Measurements from ENCODE around the gene SNX30.

SNX30 gene

DNA sequence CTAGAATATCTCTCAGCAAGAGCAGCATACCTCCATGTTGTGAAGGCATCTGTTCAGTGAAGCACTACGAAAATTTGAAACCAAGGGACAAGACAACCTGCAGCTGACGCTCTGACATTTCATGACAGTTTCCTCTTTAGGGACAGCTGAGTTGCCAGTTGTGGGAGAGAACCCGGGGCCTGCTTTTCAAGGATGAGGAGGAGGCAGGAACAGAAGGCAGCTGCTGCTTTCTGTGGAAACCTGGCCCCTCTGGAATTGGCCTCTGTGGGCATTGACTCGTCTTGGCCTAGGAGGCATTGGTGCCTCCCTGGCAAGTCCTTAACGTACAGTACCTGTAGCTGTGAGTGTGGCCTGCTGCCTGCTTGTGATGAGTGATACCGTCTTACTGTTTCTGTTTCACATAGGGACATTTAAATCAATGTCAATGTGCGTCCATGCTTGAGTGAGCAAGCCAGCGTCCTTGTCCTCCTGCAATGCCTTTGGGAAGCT, 118.5 kb downstream of the SNX30 start:
- H3K4me1 ChIP-seq (ENCODE audit: control insufficient read depth in 1 of 2, insufficient read depth in 2 of 2, low read length in 2 of 2) = peaks cover 6 to 9% of the 10 kb centered on the region in 2 experiments
- no peak overlapping the region for H3K4me2 ChIP-seq (ENCODE audit: low read length)
- H3K36me3 ChIP-seq (ENCODE audit: control insufficient read depth in 1 of 2, insufficient read depth in 2 of 2, low read length in 2 of 2) = peaks cover 4 to 23% of the 10 kb centered on the region in 2 experiments
- no peak overlapping the region for H3K4ac ChIP-seq (ENCODE audit: low read depth, low read length)
- H3K4me3 ChIP-seq (ENCODE audit: low read depth, low read length) = no peak overlapping the region
- H3K9me3 ChIP-seq (ENCODE audit: insufficient read depth, low read depth, low read length) = no peaks in the 10 kb centered on the region
- H3K27me3 ChIP-seq (ENCODE audit: insufficient read depth, low read length) = no peaks in the 10 kb centered on the region
- WGBS (ENCODE audit: extremely low coverage, insufficient coverage, insufficient read length) = no CpG with 5 or more reads among the region's 8 CpGs
- no peak overlapping the region for H2AK5ac ChIP-seq (ENCODE audit: low read length)
- no peak overlapping the region for H4K12ac ChIP-seq (ENCODE audit: low read depth, low read length)
- no peak overlapping the region for H3K18ac ChIP-seq (ENCODE audit: low read length)
- no peak overlapping the region for H3K23ac ChIP-seq (ENCODE audit: low read length)
- H2BK5ac ChIP-seq (ENCODE audit: low read depth, low read length, poor library complexity) = no peak overlapping the region
- H2BK120ac ChIP-seq (ENCODE audit: insufficient read depth, low read length, poor library complexity) = no peak overlapping the region
- H3K9ac ChIP-seq (ENCODE audit: low read length) = no peak overlapping the region
- no peak overlapping the region for H4K8ac ChIP-seq (ENCODE audit: low read depth, low read length)
- H3K79me2 ChIP-seq (ENCODE audit: control insufficient read depth, insufficient read depth, low read length, poor library complexity) = no peaks in the 10 kb centered on the region
- no peaks in the 10 kb centered on the region for H3K79me1 ChIP-seq (ENCODE audit: low read length)
- no peak overlapping the region for H2AFZ ChIP-seq (ENCODE audit: insufficient read depth, low read length, poor library complexity)
- H2BK12ac ChIP-seq (ENCODE audit: low read length) = no peak overlapping the region
- no peak overlapping the region for H4K91ac ChIP-seq (ENCODE audit: low read depth, low read length)
- no peak overlapping the region for H3K14ac ChIP-seq (ENCODE audit: low read length)
- no peak for DNase-seq
- no peak overlapping the region for H3K27ac ChIP-seq (ENCODE audit: low read depth, low read length)

DNA sequence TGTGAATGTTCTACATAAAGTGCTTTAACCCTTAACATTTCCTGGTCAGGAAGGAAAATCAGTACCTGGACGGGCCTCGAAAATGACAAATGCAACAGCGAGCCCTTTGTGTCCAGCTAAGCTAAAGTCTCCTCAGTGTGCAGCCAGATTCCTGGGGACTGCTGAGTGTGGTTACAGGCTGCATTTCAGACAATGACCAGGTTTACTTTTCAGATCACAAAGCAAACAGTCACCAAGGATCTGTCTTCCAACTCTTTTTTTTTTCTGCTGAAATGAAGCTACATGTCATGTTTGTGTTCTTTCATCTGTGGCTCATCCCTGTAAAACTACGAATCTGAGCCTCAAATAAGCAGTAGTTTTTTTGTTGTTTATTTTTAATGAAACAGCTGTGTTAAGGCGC, 119.4 kb downstream of the SNX30 start:
- Histone ChIP-seq H3K79me2 (ENCODE audit: control insufficient read depth, insufficient read depth, low read length, poor library complexity) (no peaks in the 10 kb centered on the region), H2AK5ac (ENCODE audit: low read length) (no peak overlapping the region), H3K14ac (ENCODE audit: low read length) (no peak overlapping the region), H3K36me3 (ENCODE audit: control insufficient read depth in 1 of 2, insufficient read depth in 2 of 2, low read length in 2 of 2) (peaks cover 2 to 18% of the 10 kb centered on the region in 2 experiments), H2BK12ac (ENCODE audit: low read length) (no peak overlapping the region), H3K27me3 (ENCODE audit: insufficient read depth, low read length) (no peaks in the 10 kb centered on the region), H3K9ac (ENCODE audit: low read length) (no peak overlapping the region), H3K4me2 (ENCODE audit: low read length) (no peak overlapping the region), H3K4me3 (ENCODE audit: low read depth, low read length) (no peak overlapping the region), H3K4me1 (ENCODE audit: control insufficient read depth in 1 of 2, insufficient read depth in 2 of 2, low read length in 2 of 2) (peaks cover 6 to 9% of the 10 kb centered on the region in 2 experiments), H4K8ac (ENCODE audit: low read depth, low read length) (no peak overlapping the region), H3K23ac (ENCODE audit: low read length) (no peak overlapping the region), H3K4ac (ENCODE audit: low read depth, low read length) (no peak overlapping the region), H2BK120ac (ENCODE audit: insufficient read depth, low read length, poor library complexity) (no peak overlapping the region), H3K9me3 (ENCODE audit: insufficient read depth, low read depth, low read length) (no peaks in the 10 kb centered on the region), H3K18ac (ENCODE audit: low read length) (no peak overlapping the region), H2BK5ac (ENCODE audit: low read depth, low read length, poor library complexity) (no peak overlapping the region), H4K12ac (ENCODE audit: low read depth, low read length) (no peak overlapping the region), H4K91ac (ENCODE audit: low read depth, low read length) (no peak overlapping the region), H3K27ac (ENCODE audit: low read depth, low read length) (no peak overlapping the region), H2AFZ (ENCODE audit: insufficient read depth, low read length, poor library complexity) (no peak overlapping the region), H3K79me1 (ENCODE audit: low read length) (no peaks in the 10 kb centered on the region)
- no CpG with 5 or more reads among the region's 5 CpGs for WGBS (ENCODE audit: extremely low coverage, insufficient coverage, insufficient read length)
- no peak for DNase-seq

DNA sequence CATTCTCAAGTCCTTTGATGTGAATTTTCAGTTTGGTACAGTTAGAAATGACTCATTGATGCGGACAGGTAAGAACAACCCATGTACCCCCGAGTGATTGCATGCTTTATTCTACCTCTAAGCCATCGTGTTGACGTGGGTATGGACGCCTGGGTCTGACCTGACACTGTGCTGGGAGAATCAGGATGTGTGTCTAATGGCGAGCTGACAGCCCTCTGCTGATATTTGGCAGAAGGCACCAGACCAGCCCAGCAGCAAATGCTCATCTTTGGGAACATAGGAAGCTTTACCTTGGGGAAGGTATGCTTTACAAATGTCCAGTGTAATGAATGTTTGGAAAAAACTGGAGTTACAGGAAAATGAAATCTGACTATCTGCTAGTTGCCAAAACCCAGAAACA, 120.0 kb downstream of the SNX30 start:
- Histone ChIP-seq H3K4me3 (ENCODE audit: low read depth, low read length) (no peak overlapping the region), H3K9ac (ENCODE audit: low read length) (no peak overlapping the region), H2AK5ac (ENCODE audit: low read length) (no peak overlapping the region), H2BK12ac (ENCODE audit: low read length) (no peak overlapping the region), H3K4me1 (ENCODE audit: control insufficient read depth in 1 of 2, insufficient read depth in 2 of 2, low read length in 2 of 2) (peaks cover 6 to 9% of the 10 kb centered on the region in 2 experiments), H3K79me1 (ENCODE audit: low read length) (no peaks in the 10 kb centered on the region), H3K4ac (ENCODE audit: low read depth, low read length) (no peak overlapping the region), H3K36me3 (ENCODE audit: control insufficient read depth in 1 of 2, insufficient read depth in 2 of 2, low read length in 2 of 2) (peaks cover 0 to 14% of the 10 kb centered on the region in 2 experiments), H3K9me3 (ENCODE audit: insufficient read depth, low read depth, low read length) (no peaks in the 10 kb centered on the region), H3K18ac (ENCODE audit: low read length) (no peak overlapping the region), H4K12ac (ENCODE audit: low read depth, low read length) (no peak overlapping the region), H3K79me2 (ENCODE audit: control insufficient read depth, insufficient read depth, low read length, poor library complexity) (no peaks in the 10 kb centered on the region), H3K27ac (ENCODE audit: low read depth, low read length) (no peak overlapping the region), H4K91ac (ENCODE audit: low read depth, low read length) (no peak overlapping the region), H4K8ac (ENCODE audit: low read depth, low read length) (no peak overlapping the region), H2AFZ (ENCODE audit: insufficient read depth, low read length, poor library complexity) (no peak overlapping the region), H2BK120ac (ENCODE audit: insufficient read depth, low read length, poor library complexity) (no peak overlapping the region), H3K4me2 (ENCODE audit: low read length) (no peak overlapping the region), H2BK5ac (ENCODE audit: low read depth, low read length, poor library complexity) (no peak overlapping the region), H3K14ac (ENCODE audit: low read length) (no peak overlapping the region), H3K27me3 (ENCODE audit: insufficient read depth, low read length) (no peaks in the 10 kb centered on the region), H3K23ac (ENCODE audit: low read length) (no peak overlapping the region)
- no peak for DNase-seq
- no CpG with 5 or more reads among the region's 6 CpGs for WGBS (ENCODE audit: extremely low coverage, insufficient coverage, insufficient read length)

DNA sequence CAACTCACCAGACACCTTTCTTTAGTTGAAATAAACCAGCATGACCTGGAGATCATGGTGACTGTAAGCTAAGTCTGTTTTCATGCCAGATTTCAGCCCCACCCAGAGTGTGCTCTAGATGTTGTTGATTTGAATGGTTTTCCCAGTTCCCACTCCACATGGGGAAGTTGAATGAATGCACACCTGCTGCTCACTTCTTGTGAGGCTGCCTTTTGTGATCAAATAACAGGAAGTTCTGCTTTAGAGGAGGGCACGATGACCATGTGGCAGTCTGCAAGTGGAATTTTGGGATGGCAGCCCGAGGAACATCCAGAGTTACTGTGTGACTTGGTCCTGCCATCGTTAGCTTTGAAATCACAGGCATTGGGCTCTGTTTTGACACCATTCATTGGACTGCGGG, 121.5 kb downstream of the SNX30 start:
- no peak overlapping the region for H3K14ac ChIP-seq (ENCODE audit: low read length)
- H3K23ac ChIP-seq (ENCODE audit: low read length) = no peak overlapping the region
- H3K27me3 ChIP-seq (ENCODE audit: insufficient read depth, low read length) = no peaks in the 10 kb centered on the region
- H3K18ac ChIP-seq (ENCODE audit: low read length) = no peak overlapping the region
- no peak overlapping the region for H2AK5ac ChIP-seq (ENCODE audit: low read length)
- H3K9me3 ChIP-seq (ENCODE audit: insufficient read depth, low read depth, low read length) = no peaks in the 10 kb centered on the region
- H2BK120ac ChIP-seq (ENCODE audit: insufficient read depth, low read length, poor library complexity) = no peak overlapping the region
- DNase-seq = no peak
- H2BK5ac ChIP-seq (ENCODE audit: low read depth, low read length, poor library complexity) = no peak overlapping the region
- H3K4ac ChIP-seq (ENCODE audit: low read depth, low read length) = no peak overlapping the region
- H4K8ac ChIP-seq (ENCODE audit: low read depth, low read length) = no peak overlapping the region
- H4K91ac ChIP-seq (ENCODE audit: low read depth, low read length) = no peak overlapping the region
- H3K79me2 ChIP-seq (ENCODE audit: control insufficient read depth, insufficient read depth, low read length, poor library complexity) = no peaks in the 10 kb centered on the region
- H3K4me3 ChIP-seq (ENCODE audit: low read depth, low read length) = peak overlapping the region; percentile 51
- H3K79me1 ChIP-seq (ENCODE audit: low read length) = no peaks in the 10 kb centered on the region
- H2AFZ ChIP-seq (ENCODE audit: insufficient read depth, low read length, poor library complexity) = no peak overlapping the region
- H3K4me2 ChIP-seq (ENCODE audit: low read length) = no peak overlapping the region
- WGBS (ENCODE audit: extremely low coverage, insufficient coverage, insufficient read length) = no CpG with 5 or more reads among the region's 4 CpGs
- no peak overlapping the region for H3K27ac ChIP-seq (ENCODE audit: low read depth, low read length)
- no peak overlapping the region for H2BK12ac ChIP-seq (ENCODE audit: low read length)
- H3K4me1 ChIP-seq (ENCODE audit: control insufficient read depth in 1 of 2, insufficient read depth in 2 of 2, low read length in 2 of 2) = peaks cover 6 to 9% of the 10 kb centered on the region in 2 experiments
- no peak overlapping the region for H4K12ac ChIP-seq (ENCODE audit: low read depth, low read length)
- no peak overlapping the region for H3K9ac ChIP-seq (ENCODE audit: low read length)
- H3K36me3 ChIP-seq (ENCODE audit: control insufficient read depth in 1 of 2, insufficient read depth in 2 of 2, low read length in 2 of 2) = peaks cover 0 to 14% of the 10 kb centered on the region in 2 experiments
